HepG2 (cell line): ENCODE data around the gene NDNF. TPM values are rescaled to one million over a fixed set of nuclear protein-coding genes. Genes with fewer than 3 reads are reported as not detected.

Experiments
- ATAC-seq: fragments of 200-7000 bp; cut with Tn5 transposase; 3 replicates; pipeline ENCODE4 v1.9.1; 2020; ENCODE audit warnings: mild to moderate bottlenecking, moderate library complexity
- BruUV-seq: library from RNA; stranded (reverse); fragments of 400-500 nt; replicated peaks from 2 replicates; lab custom pipeline; 2021; lab: Mats Ljungman, UMichigan
- CTCF ChIA-PET: fragments of 300-600 bp; formaldehyde crosslinking; extraction: SDS; loops from one replicate; lab custom pipeline; 2021; ENCODE audit warnings: low total read pairs, inconsistent platforms, low intra/inter-chr PET ratio; lab: Yijun Ruan, JAX
- POLR2A ChIA-PET: fragments of 350-600 bp; sonication (Branson Sonifier 250); formaldehyde crosslinking; loops from one replicate; lab custom pipeline; 2020; ENCODE audit warnings: antibody characterized with exemption, inconsistent platforms; lab: Yijun Ruan, JAX
- DNase-seq: peaks from one replicate; pipeline ENCODE4 v3.0.0-alpha.2; 2015; ENCODE audit warnings: low spot score
- FAIRE-seq: peaks from 3 replicates; lab custom pipeline; 2011; peaks lifted over from hg19 to GRCh38; lab: Jason Lieb, UNC
- H2AFZ ChIP-seq: one replicate; pipeline ENCODE4 v1.6.1; 2011; ENCODE audit warnings: low read length, inconsistent platforms
- H3K27ac ChIP-seq: fragments of 300-600 bp; 3 replicates; pipeline ENCODE4 v1.8.0; 2011; ENCODE audit warnings: mixed run types, mild to moderate bottlenecking, mixed read lengths, low read length, inconsistent platforms; ENCODE audit not compliant: insufficient read depth; ENCODE audit errors: extremely low read length
- H3K27me3 ChIP-seq, 2 experiments: fragments of 200-600 bp in 1 of 2; 2 replicates in 1 of 2; 3 replicates in 1 of 2; pipeline versions ENCODE4 v1.6.0 to v1.8.0; 2011; ENCODE audit warnings: low read length in 2 of 2, mild to moderate bottlenecking in 2 of 2, moderate library complexity in 2 of 2, inconsistent platforms in 1 of 2; ENCODE audit not compliant: insufficient read depth in 2 of 2, control insufficient read depth in 1 of 2
- H3K36me3 ChIP-seq, 2 experiments: fragments of 200-600 bp in 1 of 2; replicated peaks in 1 of 2; 2 replicates in 1 of 2; 3 replicates in 1 of 2; pipeline versions ENCODE4 v1.5.1 to v1.8.0; 2011; ENCODE audit warnings: low read length in 2 of 2, inconsistent platforms in 1 of 2; ENCODE audit not compliant: insufficient read depth in 2 of 2, control insufficient read depth in 1 of 2
- H3K4me1 ChIP-seq: 2 replicates; pipeline ENCODE4 v1.5.1; 2012; ENCODE audit warnings: low read length, inconsistent platforms; ENCODE audit not compliant: insufficient read depth
- H3K4me2 ChIP-seq: 2 replicates; pipeline ENCODE4 v1.6.0; 2011; ENCODE audit warnings: low read depth, low read length, inconsistent platforms
- H3K4me3 ChIP-seq, 3 experiments: fragments of 200-600 bp in 1 of 3; sonication (generic), shearing (Covaris generic) in 1 of 3; replicated peaks in 1 of 3; 2 replicates each; pipeline ENCODE4 v1.5.1; 2011 to 2016; ENCODE audit warnings: low read length in 3 of 3, inconsistent platforms in 2 of 3, low read depth in 2 of 3, mild to moderate bottlenecking in 2 of 3, control low read depth in 1 of 3, mixed read lengths in 1 of 3; ENCODE audit not compliant: insufficient read depth in 1 of 3
- H3K79me2 ChIP-seq: one replicate; pipeline ENCODE4 v1.6.1; 2011; ENCODE audit warnings: low read length, inconsistent platforms; ENCODE audit not compliant: insufficient read depth
- H3K9ac ChIP-seq: 2 replicates; pipeline ENCODE4 v1.6.0; 2011; ENCODE audit warnings: mild to moderate bottlenecking, low read depth, low read length, inconsistent platforms; ENCODE audit not compliant: insufficient read depth
- H3K9me3 ChIP-seq: 2 replicates; pipeline ENCODE4 v1.5.1; 2012; ENCODE audit warnings: mild to moderate bottlenecking, low read length
- H4K20me1 ChIP-seq: 2 replicates; pipeline ENCODE4 v1.6.0; 2011; ENCODE audit warnings: inconsistent platforms, mild to moderate bottlenecking, low read length, moderate library complexity; ENCODE audit not compliant: insufficient read depth
- HNRNPK ChIP-seq: fragments of 200-400 bp; formaldehyde crosslinking; IDR thresholded peaks from 2 replicates; pipeline ENCODE4 v1.6.1; 2018; ENCODE audit warnings: low read length, low read depth, moderate library complexity, mild to moderate bottlenecking; ENCODE audit not compliant: poor library complexity, severe bottlenecking
- KLF9 ChIP-seq: IDR thresholded peaks from 2 replicates; pipeline ENCODE4 v1.6.1; 2016; ENCODE audit warnings: low read depth
- MAFF ChIP-seq: IDR thresholded peaks from 2 replicates; pipeline ENCODE4 v1.6.1; 2011; ENCODE audit warnings: low read depth, low read length, improper control_type of control experiment
- MAFK ChIP-seq, 2 experiments: IDR thresholded peaks in 1 of 2; conservative IDR thresholded peaks in 1 of 2; 2 replicates each; pipeline ENCODE4 v1.6.1; 2011; ENCODE audit warnings: improper control_type of control experiment in 2 of 2, low read length in 2 of 2
- PLRG1 ChIP-seq: fragments of 450-650 bp; conservative IDR thresholded peaks from 2 replicates; pipeline ENCODE4 v1.6.1; 2016
- ZBTB21 ChIP-seq: sonication (generic); formaldehyde crosslinking; IDR thresholded peaks from 2 replicates; pipeline ENCODE4 v1.4.0; 2020; ENCODE audit warnings: missing genetic modification reagents
- ZNF547 ChIP-seq: sonication (generic); formaldehyde crosslinking; IDR thresholded peaks from 2 replicates; pipeline ENCODE4 v1.5.1; 2020; ENCODE audit warnings: mild to moderate bottlenecking, missing genetic modification reagents
- WGBS: methylation state at CpG from one replicate; pipeline ENCODE4 v1.1.6; 2017; ENCODE audit warnings: low lambda C conversion rate; 5-methylcytosine and 5-hydroxymethylcytosine counted together
- in situ Hi-C: cut with HindIII; loops from 2 replicates; pipeline ENCODE4 v1.10.0; 2017; ENCODE audit warnings: low pct_unique_long_range_greater_than_20kb; ENCODE audit not compliant: extremely low pct_ligation_motif_present
- intact Hi-C: fragments of 100-400 bp; cut with micrococcal nuclease; formaldehyde crosslinking; loops from one replicate; pipeline ENCODE4 v1.10.0; 2022; ENCODE audit not compliant: unreplicated experiment
- polyA plus RNA-seq, 8 experiments: library from polyadenylated mRNA; depleted of rRNA in 3 of 8; stranded (reverse) in 7 of 8; unstranded in 1 of 8; fragments of >200 nt; fragmentation: Illumina TruSeq in 4 of 8; extraction: Trizol in 4 of 8; gene quantifications; 2 replicates each; pipeline versions ENCODE4 v1.2.1 to v1.2.3, GENCODE V29; 2011 to 2016; ENCODE audit warnings: low read depth in 4 of 8, missing spikeins in 1 of 8, mixed read lengths in 1 of 8; ENCODE audit not compliant: insufficient read depth in 1 of 8
- total RNA-seq, 5 experiments: library from RNA; depleted of rRNA; stranded (reverse); fragments of >200 nt; fragmentation: Illumina TruSeq; extraction: Trizol; gene quantifications; 2 replicates each; pipeline ENCODE4 v1.2.3, GENCODE V29; 2016; ENCODE audit warnings: low read depth in 1 of 5
- TF ChIP-seq, protein P1 (sequence below): sonication (generic); formaldehyde crosslinking; IDR thresholded peaks from 2 replicates; pipeline ENCODE4 v1.4.0; 2020; ENCODE audit warnings: missing genetic modification reagents, borderline replicate concordance
- TF ChIP-seq, protein P2 (sequence below): sonication (generic); formaldehyde crosslinking; IDR thresholded peaks from 2 replicates; pipeline ENCODE4 v1.8.1; 2023; ENCODE audit warnings: mild to moderate bottlenecking, missing genetic modification reagents, borderline replicate concordance

Gene NDNF
- total and polyA plus RNA-seq, 2 of the 13 experiments (the other 11 are each of a cell fraction or from before 2014, with no cell fraction given) = not detected

DNA sequence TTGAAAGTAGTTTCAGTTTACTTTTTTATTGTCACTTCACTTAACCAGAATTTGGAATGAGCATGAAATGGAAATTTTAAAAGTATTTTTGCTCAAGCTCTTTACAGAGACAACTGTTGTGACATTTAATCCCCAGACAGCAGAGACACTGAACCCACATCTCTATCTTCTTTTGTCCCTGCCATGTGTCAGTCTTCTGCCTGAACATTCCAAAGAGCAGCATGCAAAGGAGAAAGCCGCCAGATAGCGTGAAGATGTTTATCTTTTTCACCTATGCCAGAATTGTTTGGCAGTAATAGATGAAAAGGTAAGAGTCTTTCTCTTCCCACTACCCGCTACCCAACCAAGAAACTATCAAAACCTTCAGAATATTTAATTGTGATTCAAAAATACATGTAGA is 46.8 kb downstream of the NDNF start (continued):
- TF ChIP-seq ZNF547 (CRISPR knock-in tag) = no peak
- TF ChIP-seq HNRNPK = no peak
- TF ChIP-seq, protein P1, sequence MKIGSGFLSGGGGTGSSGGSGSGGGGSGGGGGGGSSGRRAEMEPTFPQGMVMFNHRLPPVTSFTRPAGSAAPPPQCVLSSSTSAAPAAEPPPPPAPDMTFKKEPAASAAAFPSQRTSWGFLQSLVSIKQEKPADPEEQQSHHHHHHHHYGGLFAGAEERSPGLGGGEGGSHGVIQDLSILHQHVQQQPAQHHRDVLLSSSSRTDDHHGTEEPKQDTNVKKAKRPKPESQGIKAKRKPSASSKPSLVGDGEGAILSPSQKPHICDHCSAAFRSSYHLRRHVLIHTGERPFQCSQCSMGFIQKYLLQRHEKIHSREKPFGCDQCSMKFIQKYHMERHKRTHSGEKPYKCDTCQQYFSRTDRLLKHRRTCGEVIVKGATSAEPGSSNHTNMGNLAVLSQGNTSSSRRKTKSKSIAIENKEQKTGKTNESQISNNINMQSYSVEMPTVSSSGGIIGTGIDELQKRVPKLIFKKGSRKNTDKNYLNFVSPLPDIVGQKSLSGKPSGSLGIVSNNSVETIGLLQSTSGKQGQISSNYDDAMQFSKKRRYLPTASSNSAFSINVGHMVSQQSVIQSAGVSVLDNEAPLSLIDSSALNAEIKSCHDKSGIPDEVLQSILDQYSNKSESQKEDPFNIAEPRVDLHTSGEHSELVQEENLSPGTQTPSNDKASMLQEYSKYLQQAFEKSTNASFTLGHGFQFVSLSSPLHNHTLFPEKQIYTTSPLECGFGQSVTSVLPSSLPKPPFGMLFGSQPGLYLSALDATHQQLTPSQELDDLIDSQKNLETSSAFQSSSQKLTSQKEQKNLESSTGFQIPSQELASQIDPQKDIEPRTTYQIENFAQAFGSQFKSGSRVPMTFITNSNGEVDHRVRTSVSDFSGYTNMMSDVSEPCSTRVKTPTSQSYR (CRISPR knock-in tag) = no peak
- no peak for TF ChIP-seq ZBTB21 (CRISPR knock-in tag)
- no peak for TF ChIP-seq PLRG1
- TF ChIP-seq, protein P2, sequence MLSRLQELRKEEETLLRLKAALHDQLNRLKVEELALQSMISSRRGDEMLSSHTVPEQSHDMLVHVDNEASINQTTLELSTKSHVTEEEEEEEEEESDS (CRISPR knock-in tag) = no peak

DNA sequence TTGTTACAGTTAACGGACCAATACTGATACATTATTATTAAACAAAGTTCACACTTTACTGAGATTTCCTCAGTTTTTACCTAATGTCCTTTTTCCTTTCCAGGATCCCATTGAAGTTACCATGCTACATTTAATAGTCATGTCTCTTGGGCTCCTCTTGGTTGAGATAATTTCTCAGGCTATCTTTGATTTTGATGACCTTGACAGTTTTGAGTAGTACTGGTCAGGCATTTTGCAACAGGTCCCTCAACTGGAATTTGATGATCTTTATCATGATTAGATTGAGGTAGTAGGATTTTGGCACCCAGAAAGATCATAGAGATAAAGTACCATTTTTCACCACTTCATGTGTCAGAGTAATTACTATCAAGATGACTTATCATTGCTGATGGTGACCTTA is 53.8 kb downstream of the NDNF start:
- DNase-seq (no peak), ATAC-seq (no peak)
- CTCF ChIA-PET = no interaction called here
- no TSS peak for BruUV-seq
- no peaks in the 10 kb centered on the region for H3K36me3 ChIP-seq
- TF ChIP-seq KLF9 (CRISPR knock-in tag) (no peak), MAFK (conservative IDR thresholded peaks at IDR 0.05 in 1 of 2, IDR thresholded peaks at IDR 0.05 in 1 of 2; ENCODE audit: low read length in 2 of 2) (peak; percentile 64 to 84; a peak in 3 of 4 replicates), MAFF (peak; percentile 80)
- TF ChIP-seq, all 625 proteins: peak for 2
- no peak overlapping the region for H3K27ac ChIP-seq
- H3K9ac ChIP-seq = no peak overlapping the region
- in situ Hi-C loops (no loop called here), intact Hi-C loops (no loop called here)
- 58% methylated on average over 1 of the region's 1 CpG for WGBS
- H4K20me1 ChIP-seq = no peaks in the 10 kb centered on the region
- no peak for FAIRE-seq
- no peaks in the 10 kb centered on the region for H3K9me3 ChIP-seq
- POLR2A ChIA-PET = no interaction called here
- no peak overlapping the region for H2AFZ ChIP-seq
- no peaks in the 10 kb centered on the region for H3K4me1 ChIP-seq
- H3K4me3 ChIP-seq = no peak overlapping the region
- no peaks in the 10 kb centered on the region for H3K27me3 ChIP-seq
- H3K79me2 ChIP-seq = no peaks in the 10 kb centered on the region
- no peak overlapping the region for H3K4me2 ChIP-seq
